Measurements from ENCODE around the gene PLK2.

PLK2 gene

DNA sequence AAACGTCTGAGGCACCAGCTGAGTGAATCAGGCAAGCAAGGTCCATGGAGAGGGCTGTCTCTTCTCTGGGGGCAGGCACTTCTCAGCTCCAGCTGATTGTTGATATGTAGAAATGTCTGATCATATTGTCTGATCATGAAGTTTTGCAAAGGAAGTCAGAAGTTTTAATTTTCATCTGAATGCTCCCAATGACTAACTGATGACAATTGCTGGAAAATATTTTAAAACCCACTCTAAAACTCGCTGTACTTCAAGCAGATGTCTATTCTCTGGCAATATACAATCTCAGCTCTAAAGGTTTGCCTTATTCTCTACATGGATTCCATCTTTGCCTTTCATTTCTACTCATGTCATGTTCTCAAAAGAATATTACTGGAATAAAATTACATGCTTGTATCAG lies 12.7 kb downstream of the PLK2 start:
- no peak for DNase-seq

DNA sequence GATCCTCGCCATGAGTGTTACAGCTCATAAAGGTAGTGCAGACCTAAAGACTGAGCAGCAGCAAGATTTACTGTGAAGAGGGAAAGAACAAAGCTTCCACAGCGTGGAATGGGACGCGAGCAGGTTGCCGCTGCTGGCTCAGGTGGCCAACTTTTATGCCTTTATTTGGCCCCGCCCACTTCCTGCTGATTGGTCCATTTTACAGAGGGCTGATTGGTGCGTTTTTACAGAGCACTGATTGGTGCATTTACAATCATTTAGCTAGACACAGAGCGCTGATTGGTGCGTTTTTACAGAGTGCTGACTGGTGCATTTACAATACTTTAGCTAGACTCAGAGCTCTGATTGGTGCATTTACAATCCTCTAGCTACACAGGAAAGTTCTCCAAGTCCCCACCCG lies 13.9 kb downstream of the PLK2 start:
- DNase-seq: no peak

DNA sequence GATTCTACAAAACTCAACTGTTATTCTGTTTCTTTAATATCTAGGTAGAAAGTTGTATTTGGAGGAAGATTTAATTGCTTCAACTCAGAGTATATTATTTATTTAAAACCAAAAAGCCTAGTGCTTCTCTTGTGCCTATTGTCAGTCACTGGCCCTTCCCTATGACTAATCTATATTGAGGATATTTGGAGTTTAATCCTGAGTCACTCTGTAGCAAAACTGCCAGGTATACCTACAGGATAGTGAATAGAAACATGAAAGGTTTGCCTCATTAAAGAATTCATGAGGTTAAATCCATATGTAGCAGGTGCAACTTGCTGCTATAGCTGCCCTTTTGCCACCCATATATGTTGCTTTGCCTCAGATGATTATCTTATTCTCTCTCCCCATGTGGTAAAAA lies 15.1 kb downstream of the PLK2 start:
- DNase-seq: no peak

DNA sequence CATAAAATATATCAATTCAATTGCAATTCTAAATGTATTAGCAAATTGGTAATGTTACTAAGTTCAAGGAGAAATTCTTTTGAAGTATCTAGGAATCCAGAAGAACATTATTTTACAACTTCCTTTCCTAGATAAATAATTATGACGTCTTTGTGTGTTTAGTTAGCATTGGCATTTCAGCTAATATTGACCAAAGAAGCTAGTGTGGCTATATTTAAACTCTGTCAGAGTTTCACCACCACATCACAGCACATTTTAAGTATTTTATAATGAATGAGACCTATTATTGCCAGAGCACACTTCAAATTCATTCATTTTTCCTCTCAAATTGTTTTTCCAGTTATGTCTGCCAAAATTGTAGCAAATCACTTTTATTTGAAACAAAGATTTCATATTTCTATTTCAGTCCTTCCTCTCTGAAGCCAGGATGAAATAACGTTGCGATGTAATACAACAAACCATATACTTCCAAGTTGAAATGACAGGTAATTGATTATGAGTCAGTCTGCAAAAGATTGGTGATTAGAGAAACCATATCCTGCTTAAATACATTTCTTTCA lies 18.9 kb downstream of the PLK2 start:
- DNase-seq: no peak

DNA sequence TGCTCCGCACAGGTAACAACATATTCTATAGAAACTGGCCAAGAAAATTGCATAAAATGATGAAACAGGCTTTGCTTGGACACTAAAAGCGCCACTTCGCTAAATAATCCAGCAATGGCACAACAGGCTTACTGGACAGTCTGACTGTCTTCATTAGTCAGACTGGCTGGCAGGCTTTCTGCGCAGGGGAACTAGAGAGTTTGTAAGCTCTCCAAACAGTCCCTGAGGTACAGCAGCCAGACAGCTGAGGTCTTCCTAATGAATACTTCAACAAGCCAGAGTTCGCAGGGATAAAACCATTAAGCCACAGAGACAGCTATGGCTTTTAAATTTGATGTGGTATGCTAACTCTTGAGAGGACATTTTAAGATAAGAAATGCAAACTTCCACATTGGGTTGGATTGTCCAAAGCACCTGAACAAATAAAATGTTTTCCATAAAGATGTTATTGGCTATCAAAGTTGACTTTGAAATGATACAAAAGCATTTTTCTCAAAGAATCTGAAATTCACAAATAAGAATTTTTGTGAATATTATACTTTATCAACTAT lies 20.7 kb downstream of the PLK2 start:
- DNase-seq: no peak

DNA sequence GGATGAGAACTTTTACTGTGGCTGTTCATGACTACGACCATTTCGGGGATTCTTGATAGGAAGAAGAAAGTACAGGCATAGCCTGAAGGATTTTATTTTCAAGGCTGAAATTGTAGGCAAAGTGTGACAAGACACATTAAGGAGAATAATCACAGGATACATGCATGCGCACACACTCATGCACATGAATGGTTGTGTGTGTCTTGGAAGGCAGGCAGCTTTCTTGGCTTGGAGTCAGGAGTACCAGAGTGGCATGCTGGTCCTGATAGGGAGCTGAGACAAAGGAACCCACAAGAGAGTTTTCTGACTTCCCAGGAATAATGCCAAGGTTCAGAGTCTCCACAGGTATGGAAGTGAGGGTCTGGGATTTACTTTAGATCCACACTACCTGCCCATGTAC lies 22.2 kb downstream of the PLK2 start:
- no peak for DNase-seq

DNA sequence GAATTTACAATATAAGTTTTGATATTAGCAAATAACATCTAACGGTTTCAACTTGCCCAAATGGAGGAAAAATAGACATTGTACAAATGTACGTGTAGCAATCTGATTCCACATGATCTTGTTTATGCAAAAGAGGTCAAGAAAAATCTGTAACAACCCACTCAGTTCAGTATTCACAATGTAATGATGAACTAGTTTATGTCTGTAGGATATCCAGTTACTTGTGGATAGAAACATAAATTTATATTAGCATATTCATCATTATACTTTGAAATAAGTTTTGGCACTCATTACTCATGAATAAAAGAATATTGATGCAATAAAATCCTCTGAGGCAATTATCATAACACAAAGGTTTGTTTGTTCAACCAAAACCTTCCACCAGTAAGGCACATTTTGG lies 28.1 kb downstream of the PLK2 start:
- DNase-seq: no peak

DNA sequence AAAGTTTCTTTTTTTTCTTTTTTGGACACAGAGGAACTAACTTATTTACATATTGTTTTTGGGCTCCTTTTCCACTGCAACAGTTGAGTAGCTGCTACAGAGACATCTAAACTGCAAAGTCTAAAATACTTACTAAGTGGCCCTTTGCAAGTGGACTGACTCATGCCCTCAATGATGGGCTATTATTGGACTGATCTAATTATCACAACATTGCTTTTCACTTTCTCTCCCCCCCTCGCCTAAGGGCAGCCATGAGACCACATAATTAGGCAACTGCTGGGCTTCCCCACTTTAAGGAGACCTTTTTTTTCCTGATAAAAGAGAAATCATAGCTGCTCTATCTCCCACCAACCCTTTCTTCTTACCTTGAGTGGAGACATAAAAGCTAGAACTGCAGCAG lies 47.0 kb downstream of the PLK2 start:
- no peak for DNase-seq

DNA sequence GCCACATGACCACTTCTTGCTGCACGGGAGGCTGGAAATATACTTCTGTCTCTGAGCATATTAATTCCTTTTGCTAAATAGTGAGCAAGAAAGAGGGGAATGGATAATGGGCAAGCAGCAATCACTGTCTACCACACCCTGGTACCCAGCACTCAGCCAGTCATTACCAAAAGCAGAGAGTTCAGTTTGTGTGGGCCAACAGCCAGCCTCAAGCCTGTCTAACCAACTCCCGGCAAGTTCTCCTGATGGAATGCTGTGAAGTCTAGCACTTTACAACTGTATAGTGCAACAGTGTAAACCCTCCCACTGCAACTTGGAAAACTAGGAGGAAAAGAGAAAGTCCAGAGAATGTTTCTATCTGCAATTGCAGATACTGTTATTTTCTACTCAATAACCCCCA lies 47.8 kb downstream of the PLK2 start:
- no peak for DNase-seq

DNA sequence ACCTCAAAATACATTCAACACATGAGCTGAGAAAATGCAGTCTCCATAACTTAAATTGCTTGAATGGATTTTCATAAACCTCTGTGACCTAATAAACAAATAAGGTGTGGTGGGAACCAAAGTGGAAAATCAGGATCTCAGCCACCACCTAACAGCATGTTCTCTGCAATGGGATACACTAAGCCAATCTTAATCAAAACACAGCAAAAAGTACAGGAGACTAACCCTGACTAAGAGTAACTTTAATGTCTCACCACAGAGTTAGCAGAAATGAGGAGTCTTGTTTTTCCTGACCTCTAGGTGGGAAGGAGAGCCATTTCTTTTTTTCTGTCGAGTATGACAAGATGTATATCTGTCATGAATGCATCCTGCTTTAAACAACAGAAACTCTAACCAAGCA lies 48.5 kb downstream of the PLK2 start:
- DNase-seq: no peak

DNA sequence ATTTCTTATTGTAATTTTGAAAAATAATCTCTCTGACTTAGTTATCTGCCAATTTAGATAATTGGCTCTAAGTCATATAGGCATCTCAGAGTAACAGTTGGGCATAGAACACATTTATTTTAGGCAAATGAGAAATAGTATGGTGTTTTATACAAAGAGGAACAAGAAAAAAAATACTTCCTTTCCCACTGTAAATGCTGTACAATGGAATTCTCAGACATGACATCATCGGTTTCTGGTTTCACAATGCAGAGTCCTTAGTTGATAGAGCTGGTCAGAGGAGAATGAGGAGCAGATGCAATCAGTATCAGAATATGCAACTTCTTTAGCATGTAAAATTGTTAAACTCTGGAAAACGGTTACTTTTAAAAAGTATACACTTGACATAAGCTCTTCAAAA lies 49.4 kb downstream of the PLK2 start:
- no peak for DNase-seq

DNA sequence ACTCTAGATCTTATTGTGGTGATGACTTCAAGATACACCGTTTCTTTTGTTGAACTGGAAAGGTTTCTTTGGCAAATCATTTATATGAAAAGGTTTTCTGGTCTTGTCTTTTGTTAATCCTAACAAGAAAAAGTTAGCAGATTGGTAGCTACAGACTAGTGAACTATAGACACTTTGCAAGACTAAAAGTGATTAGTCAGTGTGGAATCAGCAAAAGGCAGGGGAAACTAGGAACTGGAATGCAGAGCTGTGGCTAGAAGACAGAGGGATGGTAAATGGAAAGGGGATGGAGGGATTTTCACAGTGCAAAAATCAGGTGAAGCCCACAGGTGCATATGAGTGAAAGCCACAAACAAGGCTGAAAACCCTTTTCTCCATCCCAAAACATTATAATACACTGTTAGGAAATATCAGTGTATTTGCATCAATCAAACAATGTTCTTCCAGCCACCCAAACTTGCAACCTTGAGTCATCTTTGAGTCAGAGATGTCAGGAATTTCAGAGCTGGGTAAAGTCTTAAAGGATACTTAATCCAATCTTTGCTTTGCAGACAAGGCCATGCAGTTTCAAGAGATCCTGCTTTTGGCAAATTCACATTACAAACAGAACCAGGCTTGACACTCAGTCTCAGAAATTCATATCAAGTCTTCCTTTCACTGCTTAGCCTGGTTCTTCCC lies 52.7 kb downstream of the PLK2 start:
- DNase-seq: no peak

DNA sequence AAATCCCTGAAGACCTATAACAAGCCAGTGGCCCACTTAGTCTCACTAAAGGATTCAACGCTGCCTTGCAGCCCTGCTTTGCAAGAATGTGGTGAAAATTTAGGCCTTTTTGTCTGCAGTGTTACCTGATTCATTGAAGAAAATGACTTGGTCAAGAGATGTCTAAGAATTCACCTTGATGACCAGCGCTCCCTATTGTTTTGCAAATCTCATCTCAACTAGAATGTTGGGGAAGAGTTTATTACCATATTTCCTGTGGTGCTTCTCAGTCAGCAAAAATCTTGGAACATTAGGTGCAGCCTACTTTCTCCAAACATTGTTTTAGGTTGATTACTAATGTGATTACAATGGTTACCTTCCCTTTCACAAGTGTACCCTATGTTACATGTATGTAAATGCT lies 53.5 kb downstream of the PLK2 start:
- DNase-seq: no peak

DNA sequence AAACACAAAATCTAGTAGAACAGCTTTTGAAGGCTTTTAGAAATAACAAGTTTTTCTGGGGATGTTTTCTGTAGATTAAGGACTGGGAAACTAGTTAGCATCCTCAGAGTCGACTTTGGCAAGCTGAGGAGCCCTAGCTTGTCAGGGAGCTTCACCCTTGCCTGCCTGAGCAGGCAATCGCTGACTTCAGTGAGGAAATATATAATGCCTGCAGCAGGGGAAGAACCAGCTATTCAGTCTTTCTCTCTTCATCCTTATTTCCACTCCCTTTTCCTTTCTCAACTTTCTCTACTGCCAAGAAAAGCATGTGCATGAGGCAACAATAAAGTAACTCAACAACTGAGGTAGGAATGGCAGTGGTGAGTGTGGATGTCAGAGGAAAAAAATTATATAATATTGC lies 54.7 kb downstream of the PLK2 start:
- no peak for DNase-seq

DNA sequence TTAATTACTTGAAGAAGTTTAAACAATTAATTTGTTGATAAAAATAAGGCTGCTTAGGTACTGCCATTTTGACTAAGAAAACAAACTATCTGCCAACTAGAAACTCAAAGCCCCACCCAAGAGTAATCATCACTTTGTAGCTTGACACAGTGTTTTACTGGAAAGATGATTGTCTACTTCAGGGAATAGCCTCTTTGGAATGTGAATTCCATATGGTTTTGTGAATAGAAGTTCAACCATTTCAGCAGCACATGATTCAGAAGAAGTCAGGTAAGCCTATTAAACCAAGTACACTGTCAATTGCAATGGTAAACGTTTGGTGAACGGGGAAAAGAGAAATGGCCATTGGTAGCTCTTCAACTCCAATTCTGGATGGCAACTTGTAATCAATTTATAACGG lies 55.2 kb downstream of the PLK2 start:
- no peak for DNase-seq
